ENCODE data around the gene SDSL.

SDSL gene

GRCh38 chr12:113387631-113388030 lies 34.5 kb upstream of the SDSL start:
- H3K9ac ChIP-seq (ENCODE audit: low read length in 2 of 2) = no peak overlapping the region

GRCh38 chr12:113388351-113388750 lies 33.8 kb upstream of the SDSL start:
- no peaks in the 10 kb centered on the region for H3K9me3 ChIP-seq (ENCODE audit: control insufficient read depth in 2 of 2, low read length in 2 of 2)
- peaks cover 20 to 36% of the 10 kb centered on the region in 2 donors for H3K36me3 ChIP-seq (ENCODE audit: control insufficient read depth in 2 of 2, insufficient read depth in 2 of 2, low read length in 2 of 2)
- H3K4me1 ChIP-seq (ENCODE audit: control insufficient read depth, insufficient read depth, low read length) = no peaks in the 10 kb centered on the region
- H3K27ac ChIP-seq (ENCODE audit: low read length) = no peak overlapping the region
- no peaks in the 10 kb centered on the region for H3K27me3 ChIP-seq (ENCODE audit: control insufficient read depth in 1 of 2, insufficient read depth in 2 of 2, low read length in 2 of 2)
- H3K9ac ChIP-seq (ENCODE audit: low read length in 2 of 2) = no peak overlapping the region
- H3K4me3 ChIP-seq (ENCODE audit: low read length in 2 of 2) = no peak overlapping the region

More at GRCh38 chr12:113387631-113388030, 34.5 kb upstream of the SDSL start:
- Histone ChIP-seq H3K9me3 (ENCODE audit: control insufficient read depth in 2 of 2, low read length in 2 of 2) (no peaks in the 10 kb centered on the region), H3K36me3 (ENCODE audit: control insufficient read depth in 2 of 2, insufficient read depth in 2 of 2, low read length in 2 of 2) (peaks cover 20 to 40% of the 10 kb centered on the region in 2 donors), H3K4me1 (ENCODE audit: control insufficient read depth, insufficient read depth, low read length) (no peaks in the 10 kb centered on the region), H3K27me3 (ENCODE audit: control insufficient read depth in 1 of 2, insufficient read depth in 2 of 2, low read length in 2 of 2) (no peaks in the 10 kb centered on the region), H3K4me3 (ENCODE audit: low read length in 2 of 2) (no peak overlapping the region), H3K27ac (ENCODE audit: low read length) (no peak overlapping the region)

- H3K27me3 ChIP-seq (ENCODE audit: control insufficient read depth in 1 of 2, insufficient read depth in 2 of 2, low read length in 2 of 2) = no peaks in the 10 kb centered on the region
- H3K36me3 ChIP-seq (ENCODE audit: control insufficient read depth in 2 of 2, insufficient read depth in 2 of 2, low read length in 2 of 2) = peaks cover 14 to 27% of the 10 kb centered on the region in 2 donors
Measured at GRCh38 chr12:113390064-113391043, 31.8 kb upstream of the SDSL start.

GRCh38 chr12:113391145-113391544 lies 31.0 kb upstream of the SDSL start:
- Histone ChIP-seq H3K36me3 (ENCODE audit: control insufficient read depth in 2 of 2, insufficient read depth in 2 of 2, low read length in 2 of 2) (peaks cover 14 to 25% of the 10 kb centered on the region in 2 donors), H3K4me1 (ENCODE audit: control insufficient read depth, insufficient read depth, low read length) (no peaks in the 10 kb centered on the region), H3K27me3 (ENCODE audit: control insufficient read depth in 1 of 2, insufficient read depth in 2 of 2, low read length in 2 of 2) (no peaks in the 10 kb centered on the region), H3K9me3 (ENCODE audit: control insufficient read depth in 2 of 2, low read length in 2 of 2) (peaks cover 0 to 5% of the 10 kb centered on the region in 2 donors), H3K9ac (ENCODE audit: low read length in 2 of 2) (no peak overlapping the region), H3K27ac (ENCODE audit: low read length) (no peak overlapping the region), H3K4me3 (ENCODE audit: low read length in 2 of 2) (no peak overlapping the region)

More at GRCh38 chr12:113390064-113391043, 31.8 kb upstream of the SDSL start:
- peaks cover 0 to under 1% of the 10 kb centered on the region in 2 donors for H3K9me3 ChIP-seq (ENCODE audit: control insufficient read depth in 2 of 2, low read length in 2 of 2)
- no peaks in the 10 kb centered on the region for H3K4me1 ChIP-seq (ENCODE audit: control insufficient read depth, insufficient read depth, low read length)
- no peak overlapping the region for H3K9ac ChIP-seq (ENCODE audit: low read length in 2 of 2)
- no peak overlapping the region for H3K4me3 ChIP-seq (ENCODE audit: low read length in 2 of 2)
- H3K27ac ChIP-seq (ENCODE audit: low read length) = no peak overlapping the region

GRCh38 chr12:113391650-113392337 lies 30.4 kb upstream of the SDSL start:
- Histone ChIP-seq H3K27me3 (ENCODE audit: control insufficient read depth in 1 of 2, insufficient read depth in 2 of 2, low read length in 2 of 2) (no peaks in the 10 kb centered on the region), H3K4me3 (ENCODE audit: low read length in 2 of 2) (no peak overlapping the region), H3K9me3 (ENCODE audit: control insufficient read depth in 2 of 2, low read length in 2 of 2) (peaks cover 0 to 5% of the 10 kb centered on the region in 2 donors), H3K4me1 (ENCODE audit: control insufficient read depth, insufficient read depth, low read length) (no peaks in the 10 kb centered on the region), H3K9ac (ENCODE audit: low read length in 2 of 2) (no peak overlapping the region), H3K36me3 (ENCODE audit: control insufficient read depth in 2 of 2, insufficient read depth in 2 of 2, low read length in 2 of 2) (peaks cover 14 to 25% of the 10 kb centered on the region in 2 donors), H3K27ac (ENCODE audit: low read length) (no peak overlapping the region)

GRCh38 chr12:113392520-113392919 lies 29.7 kb upstream of the SDSL start:
- peaks cover 10 to 20% of the 10 kb centered on the region in 2 donors for H3K36me3 ChIP-seq (ENCODE audit: control insufficient read depth in 2 of 2, insufficient read depth in 2 of 2, low read length in 2 of 2)
- H3K27me3 ChIP-seq (ENCODE audit: control insufficient read depth in 1 of 2, insufficient read depth in 2 of 2, low read length in 2 of 2) = no peaks in the 10 kb centered on the region
- no peak overlapping the region for H3K9ac ChIP-seq (ENCODE audit: low read length in 2 of 2)
- H3K4me3 ChIP-seq (ENCODE audit: low read length in 2 of 2) = no peak overlapping the region
- peaks cover 0 to 5% of the 10 kb centered on the region in 2 donors for H3K9me3 ChIP-seq (ENCODE audit: control insufficient read depth in 2 of 2, low read length in 2 of 2)
- H3K4me1 ChIP-seq (ENCODE audit: control insufficient read depth, insufficient read depth, low read length) = no peaks in the 10 kb centered on the region
- no peak overlapping the region for H3K27ac ChIP-seq (ENCODE audit: low read length)

GRCh38 chr12:113392988-113393579 lies 29.1 kb upstream of the SDSL start:
- peaks cover 0 to 4% of the 10 kb centered on the region in 2 donors for H3K27me3 ChIP-seq (ENCODE audit: control insufficient read depth in 1 of 2, insufficient read depth in 2 of 2, low read length in 2 of 2)
- no peak overlapping the region for H3K27ac ChIP-seq (ENCODE audit: low read length)
- H3K4me1 ChIP-seq (ENCODE audit: control insufficient read depth, insufficient read depth, low read length) = no peaks in the 10 kb centered on the region
- peaks cover 0 to 5% of the 10 kb centered on the region in 2 donors for H3K9me3 ChIP-seq (ENCODE audit: control insufficient read depth in 2 of 2, low read length in 2 of 2)
- no peak overlapping the region for H3K4me3 ChIP-seq (ENCODE audit: low read length in 2 of 2)
- no peak overlapping the region for H3K9ac ChIP-seq (ENCODE audit: low read length in 2 of 2)
- peaks cover 10 to 16% of the 10 kb centered on the region in 2 donors for H3K36me3 ChIP-seq (ENCODE audit: control insufficient read depth in 2 of 2, insufficient read depth in 2 of 2, low read length in 2 of 2)

- Histone ChIP-seq H3K9me3 (ENCODE audit: control insufficient read depth in 2 of 2, low read length in 2 of 2) (peaks cover 0 to 5% of the 10 kb centered on the region in 2 donors), H3K4me1 (ENCODE audit: control insufficient read depth, insufficient read depth, low read length) (no peaks in the 10 kb centered on the region), H3K27me3 (ENCODE audit: control insufficient read depth in 1 of 2, insufficient read depth in 2 of 2, low read length in 2 of 2) (peaks cover 0 to 8% of the 10 kb centered on the region in 2 donors), H3K4me3 (ENCODE audit: low read length in 2 of 2) (no peak overlapping the region), H3K36me3 (ENCODE audit: control insufficient read depth in 2 of 2, insufficient read depth in 2 of 2, low read length in 2 of 2) (peaks cover 10 to 13% of the 10 kb centered on the region in 2 donors), H3K27ac (ENCODE audit: low read length) (no peak overlapping the region), H3K9ac (ENCODE audit: low read length in 2 of 2) (no peak overlapping the region)
Measured at GRCh38 chr12:113393749-113394148, 28.4 kb upstream of the SDSL start.

GRCh38 chr12:113395119-113395518 lies 27.1 kb upstream of the SDSL start:
- H3K4me1 ChIP-seq (ENCODE audit: control insufficient read depth, insufficient read depth, low read length) = no peaks in the 10 kb centered on the region
- H3K9ac ChIP-seq (ENCODE audit: low read length in 2 of 2) = no peak overlapping the region
- H3K36me3 ChIP-seq (ENCODE audit: control insufficient read depth in 2 of 2, insufficient read depth in 2 of 2, low read length in 2 of 2) = peaks cover 7 to 11% of the 10 kb centered on the region in 2 donors
- H3K4me3 ChIP-seq (ENCODE audit: low read length in 2 of 2) = no peak overlapping the region
- peaks cover 0 to 15% of the 10 kb centered on the region in 2 donors for H3K27me3 ChIP-seq (ENCODE audit: control insufficient read depth in 1 of 2, insufficient read depth in 2 of 2, low read length in 2 of 2)
- H3K27ac ChIP-seq (ENCODE audit: low read length) = no peak overlapping the region
- peaks cover 0 to 5% of the 10 kb centered on the region in 2 donors for H3K9me3 ChIP-seq (ENCODE audit: control insufficient read depth in 2 of 2, low read length in 2 of 2)

- H3K9ac ChIP-seq (ENCODE audit: low read length in 2 of 2) = no peak overlapping the region
- H3K27me3 ChIP-seq (ENCODE audit: control insufficient read depth in 1 of 2, insufficient read depth in 2 of 2, low read length in 2 of 2) = peaks cover 0 to 15% of the 10 kb centered on the region in 2 donors
- H3K9me3 ChIP-seq (ENCODE audit: control insufficient read depth in 2 of 2, low read length in 2 of 2) = peaks cover 0 to 5% of the 10 kb centered on the region in 2 donors
- no peaks in the 10 kb centered on the region for H3K4me1 ChIP-seq (ENCODE audit: control insufficient read depth, insufficient read depth, low read length)
- H3K4me3 ChIP-seq (ENCODE audit: low read length in 2 of 2) = no peak overlapping the region
- peaks cover 0 to under 1% of the 10 kb centered on the region in 2 donors for H3K36me3 ChIP-seq (ENCODE audit: control insufficient read depth in 2 of 2, insufficient read depth in 2 of 2, low read length in 2 of 2)
- no peak overlapping the region for H3K27ac ChIP-seq (ENCODE audit: low read length)
Measured at GRCh38 chr12:113396200-113396599, 26.0 kb upstream of the SDSL start.
